ENCODE results near the gene SHANK1.

The SHANK1 gene

GRCh38 chr19:50739914-50740426 lies 20.4 kb upstream of the SHANK1 start:
- ChIA-PET POLR2A (ENCODE audit: low non-redundant PET) (no interaction called here), CTCF (interaction anchor here (0.5 to 1.8 kb wide), 2 partner anchors 21 to 164 kb away, joined by 4 to 6 read pairs; no protein-coding TSS in a partner anchor)
- no peak overlapping the region for H3K27ac ChIP-seq
- no peak for DNase-seq (ENCODE audit: low spot score)
- TF ChIP-seq CTCF (conservative IDR thresholded peaks at IDR 0.05; ENCODE audit: low read depth), result no peak

- TF ChIP-seq CTCF (conservative IDR thresholded peaks at IDR 0.05; ENCODE audit: low read depth), result no peak
- no peak for DNase-seq (ENCODE audit: low spot score)
- CTCF ChIA-PET, result no interaction called here
- H3K27ac ChIP-seq, result no peak overlapping the region
- POLR2A ChIA-PET (ENCODE audit: low non-redundant PET), result no interaction called here
These were observed 19.7 kb upstream of the SHANK1 start for GRCh38 chr19:50739132-50739913.

- CTCF ChIA-PET, result interaction anchor here (0.6 kb wide), 1 partner anchor 285 kb away, joined by 3 read pairs; no protein-coding TSS in a partner anchor
- no peak overlapping the region for H3K27ac ChIP-seq
- TF ChIP-seq CTCF (conservative IDR thresholded peaks at IDR 0.05; ENCODE audit: low read depth), result no peak
- POLR2A ChIA-PET (ENCODE audit: low non-redundant PET), result no interaction called here
- no peak for DNase-seq (ENCODE audit: low spot score)
These were observed 16.7 kb upstream of the SHANK1 start for GRCh38 chr19:50736338-50736737.

GRCh38 chr19:50735869-50736268 lies 16.3 kb upstream of the SHANK1 start:
- ChIA-PET CTCF (interaction anchor here (0.6 to 0.7 kb wide), 2 partner anchors 189 to 285 kb away, joined by 3 to 4 read pairs; no protein-coding TSS in a partner anchor), POLR2A (ENCODE audit: low non-redundant PET) (no interaction called here)
- DNase-seq (ENCODE audit: low spot score), result no peak
- H3K27ac ChIP-seq, result no peak overlapping the region
- TF ChIP-seq CTCF (conservative IDR thresholded peaks at IDR 0.05; ENCODE audit: low read depth), result no peak

- no peak for TF ChIP-seq CTCF (conservative IDR thresholded peaks at IDR 0.05; ENCODE audit: low read depth)
- no peak for DNase-seq (ENCODE audit: low spot score)
- ChIA-PET CTCF (no interaction called here), POLR2A (ENCODE audit: low non-redundant PET) (no interaction called here)
- no peak overlapping the region for H3K27ac ChIP-seq
These were observed 10.3 kb upstream of the SHANK1 start for GRCh38 chr19:50729894-50730293.

GRCh38 chr19:50728084-50728737 lies 8.6 kb upstream of the SHANK1 start:
- peak; percentile 34 for DNase-seq (ENCODE audit: low spot score)
- no peak for TF ChIP-seq CTCF (conservative IDR thresholded peaks at IDR 0.05; ENCODE audit: low read depth)
- ChIA-PET CTCF (no interaction called here), POLR2A (ENCODE audit: low non-redundant PET) (no interaction called here)
- no peak overlapping the region; the same call in 1 of the 2 replicates for H3K27ac ChIP-seq

Data from RWPE1 (cell line).